Subcutaneous adipose tissue (tissue), 4 donors: ENCODE results near the gene SCGB1D2. TPM values are rescaled to one million over a fixed set of nuclear protein-coding genes. Genes with fewer than 3 reads are reported as not detected.

Experiments used
- total RNA-seq, 4 donors: library from RNA; depleted of rRNA; stranded (reverse); fragments of >200 nt; gene quantifications; one replicate each; pipeline ENCODE4 v1.1.0, GENCODE V29; 2016
- TF ChIP-seq, protein P1 (sequence below): fragments of 450-650 bp; IDR thresholded peaks from one replicate; pipeline ENCODE4 v1.5.1; 2016; ENCODE audit warnings: low read depth, mild to moderate bottlenecking, control low read depth, antibody characterized with exemption, moderate library complexity

The SCGB1D2 gene
- total RNA-seq, 4 donors from 2014 or later = not detected

DNA sequence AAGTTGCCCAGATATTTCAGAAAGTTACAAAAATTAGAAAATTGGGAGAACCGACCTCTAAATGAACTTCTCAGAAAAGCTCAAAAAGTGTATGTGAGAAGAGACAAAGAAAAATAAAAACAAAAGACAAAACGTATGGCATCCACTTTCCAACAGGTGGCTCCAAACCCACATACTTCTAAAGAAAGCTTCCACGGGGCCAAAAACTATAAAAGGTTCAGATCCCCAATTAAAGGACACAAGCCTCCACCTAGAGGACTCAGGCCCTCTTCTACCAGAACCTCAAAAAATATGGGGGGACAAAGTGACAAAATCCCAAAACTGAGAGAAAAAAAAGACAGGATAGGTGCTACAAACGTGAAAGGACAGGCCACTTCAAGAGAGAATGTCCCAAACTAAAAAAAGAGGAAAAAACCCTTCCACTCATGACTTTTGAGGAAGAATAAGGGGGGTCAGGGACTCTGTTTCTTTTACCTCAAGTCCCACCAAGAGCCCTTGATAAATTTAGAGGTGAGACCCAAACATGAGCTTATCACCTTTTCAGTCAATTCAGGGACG lies 24.8 kb upstream of the SCGB1D2 start:
- TF ChIP-seq, protein P1, sequence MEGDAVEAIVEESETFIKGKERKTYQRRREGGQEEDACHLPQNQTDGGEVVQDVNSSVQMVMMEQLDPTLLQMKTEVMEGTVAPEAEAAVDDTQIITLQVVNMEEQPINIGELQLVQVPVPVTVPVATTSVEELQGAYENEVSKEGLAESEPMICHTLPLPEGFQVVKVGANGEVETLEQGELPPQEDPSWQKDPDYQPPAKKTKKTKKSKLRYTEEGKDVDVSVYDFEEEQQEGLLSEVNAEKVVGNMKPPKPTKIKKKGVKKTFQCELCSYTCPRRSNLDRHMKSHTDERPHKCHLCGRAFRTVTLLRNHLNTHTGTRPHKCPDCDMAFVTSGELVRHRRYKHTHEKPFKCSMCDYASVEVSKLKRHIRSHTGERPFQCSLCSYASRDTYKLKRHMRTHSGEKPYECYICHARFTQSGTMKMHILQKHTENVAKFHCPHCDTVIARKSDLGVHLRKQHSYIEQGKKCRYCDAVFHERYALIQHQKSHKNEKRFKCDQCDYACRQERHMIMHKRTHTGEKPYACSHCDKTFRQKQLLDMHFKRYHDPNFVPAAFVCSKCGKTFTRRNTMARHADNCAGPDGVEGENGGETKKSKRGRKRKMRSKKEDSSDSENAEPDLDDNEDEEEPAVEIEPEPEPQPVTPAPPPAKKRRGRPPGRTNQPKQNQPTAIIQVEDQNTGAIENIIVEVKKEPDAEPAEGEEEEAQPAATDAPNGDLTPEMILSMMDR = no peak

DNA sequence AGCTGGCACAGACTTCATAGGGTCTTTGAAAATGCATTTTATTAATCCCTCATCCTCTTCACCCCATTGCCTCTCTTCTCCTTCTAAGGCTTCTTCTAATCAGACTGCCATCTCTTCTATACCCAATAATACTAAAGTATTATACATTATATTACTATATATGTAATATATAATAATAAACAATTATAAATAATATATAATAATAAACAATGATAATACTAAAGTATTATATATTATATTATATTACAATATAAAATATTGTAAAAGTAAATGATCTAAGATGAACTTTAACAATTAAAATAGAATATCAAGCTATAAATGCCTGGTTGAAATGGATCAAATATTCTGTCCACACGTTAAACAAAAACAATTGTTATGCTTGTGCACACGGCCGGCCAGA lies 20.5 kb upstream of the SCGB1D2 start:
- TF ChIP-seq, protein P1 = no peak

DNA sequence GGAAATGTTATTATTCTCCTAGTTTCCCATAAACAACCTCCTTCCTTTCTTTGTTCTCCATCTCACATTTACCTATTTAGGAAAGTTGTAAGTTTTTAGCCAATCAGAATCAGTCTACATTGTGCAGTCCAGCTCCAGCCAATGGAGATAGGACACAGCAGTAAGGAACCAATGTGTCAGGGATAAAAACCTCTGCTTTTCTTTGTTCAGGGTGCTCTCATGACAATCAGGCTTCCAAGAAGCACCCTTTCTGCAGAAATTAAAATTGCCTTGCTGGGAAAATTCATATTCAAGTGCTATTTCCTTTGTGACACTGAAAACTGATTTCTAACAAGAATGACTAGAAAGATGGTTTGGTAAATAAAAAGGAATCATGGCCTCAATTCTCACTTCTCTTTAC lies 18.9 kb upstream of the SCGB1D2 start:
- TF ChIP-seq, protein P1 = no peak

DNA sequence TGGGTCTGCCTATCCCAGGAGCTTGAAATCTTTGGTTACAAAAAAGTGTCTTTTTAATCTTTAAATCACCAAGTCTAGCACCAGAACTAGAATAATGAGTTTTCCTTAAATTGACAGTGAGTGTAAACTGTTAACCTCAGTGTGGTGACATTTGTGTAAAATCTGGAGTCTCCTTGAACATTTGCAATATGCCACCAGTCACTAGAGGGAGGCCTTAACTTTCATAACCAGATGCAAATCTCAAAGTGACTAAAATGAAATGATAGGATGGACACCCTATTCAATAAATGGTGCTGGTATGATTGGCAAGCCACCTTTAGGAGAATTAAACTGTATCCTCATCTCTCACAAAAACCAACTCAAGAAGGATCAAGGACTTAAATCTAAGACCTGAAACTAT lies 8.3 kb upstream of the SCGB1D2 start:
- TF ChIP-seq, protein P1 = no peak

DNA sequence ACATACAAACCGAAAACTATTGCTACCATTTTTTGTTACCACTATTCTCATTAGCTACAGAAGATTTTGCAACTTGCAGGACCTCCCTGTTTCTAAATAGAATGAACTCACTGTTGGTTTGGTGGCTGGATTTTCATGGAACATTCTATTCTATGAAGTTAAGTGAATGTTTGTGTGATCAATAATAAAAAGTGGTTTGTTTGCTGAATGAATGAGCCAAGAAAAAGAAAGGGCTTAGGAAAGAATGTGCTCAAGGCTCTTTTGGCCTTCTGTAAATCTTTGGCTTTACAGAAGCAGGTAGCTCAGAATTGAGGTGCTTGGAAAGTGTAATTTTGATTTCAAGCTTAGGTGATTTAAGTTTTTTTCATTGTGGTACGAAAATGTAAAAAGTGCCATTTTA lies 5.9 kb upstream of the SCGB1D2 start:
- TF ChIP-seq, protein P1 = no peak

DNA sequence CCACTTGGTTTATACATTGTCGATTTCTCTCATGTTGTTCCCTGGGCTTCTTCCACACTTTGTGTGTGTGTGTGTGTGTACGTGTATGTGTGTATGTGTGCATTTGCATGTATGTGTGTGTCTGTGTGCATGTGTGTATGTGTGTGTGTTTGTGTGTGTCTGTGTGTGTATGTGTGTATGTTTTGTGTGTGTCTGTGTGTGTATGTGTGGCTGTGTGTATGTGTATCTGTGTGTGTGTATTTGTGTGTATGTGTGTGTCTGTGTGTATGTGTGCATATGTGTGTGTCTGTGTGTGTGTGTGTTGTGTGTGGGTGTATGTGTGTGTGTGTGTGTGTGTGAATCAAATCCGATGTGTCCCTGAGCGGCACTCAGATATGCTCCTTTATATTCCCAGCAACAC lies 4.5 kb upstream of the SCGB1D2 start:
- TF ChIP-seq, protein P1 = no peak

DNA sequence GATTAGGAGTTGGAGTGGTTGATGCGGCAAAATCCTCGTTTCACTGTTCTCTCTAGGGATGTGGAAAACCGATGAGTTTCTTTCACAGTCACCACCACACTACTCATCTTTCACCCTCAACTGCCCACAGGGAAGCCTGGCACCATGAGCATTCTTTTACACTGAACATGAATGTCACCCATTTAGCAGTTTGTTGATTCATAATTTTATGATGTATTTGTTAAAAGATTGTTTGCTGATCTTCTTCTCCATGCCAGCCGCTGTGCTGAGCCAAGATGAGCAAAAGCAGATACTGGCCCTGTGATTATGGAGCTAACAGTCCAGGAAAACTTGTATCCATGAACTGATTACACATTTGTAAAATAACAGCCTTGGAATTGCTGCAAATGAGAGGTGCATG lies 3.9 kb upstream of the SCGB1D2 start:
- TF ChIP-seq, protein P1 = no peak
